Right lobe of liver (tissue), 4 donors: ENCODE measurements around the gene MAP3K12.
"Not testable (repeated sequence)": the region's sequence is repeated elsewhere in the genome, so short reads cannot be mapped to it uniquely, and the experiment has no call there.

ENCODE experiments used
- CTCF ChIP-seq, 4 donors: fragments of 200-600 bp in 3 of 4; fragments of 450-650 bp in 1 of 4; IDR thresholded peaks; one replicate each; pipeline versions ENCODE4 v1.5.1 to v1.8.0; 2016 to 2022; ENCODE audit warnings: antibody characterized with exemption in 4 of 4, mild to moderate bottlenecking in 2 of 4
- POLR2A ChIP-seq: fragments of 450-650 bp; IDR thresholded peaks from one replicate; pipeline ENCODE4 v1.6.1; 2017; ENCODE audit warnings: antibody characterized with exemption, mild to moderate bottlenecking
- donor health status: DM: no; HTN: no; CAD: no.
- donor health status: DM: no; HTN: no; CAD: no.
- donor health status: DM: no; HTN: yes; CAD: no.

GRCh38 chr12:53548354-53548753 is 49.1 kb upstream of the MAP3K12 start:
- TF ChIP-seq CTCF (IDR thresholded peaks at IDR 0.05); POLR2A: not testable (repeated sequence)
